ENCODE results near the gene FAM168A.

FAM168A gene

DNA sequence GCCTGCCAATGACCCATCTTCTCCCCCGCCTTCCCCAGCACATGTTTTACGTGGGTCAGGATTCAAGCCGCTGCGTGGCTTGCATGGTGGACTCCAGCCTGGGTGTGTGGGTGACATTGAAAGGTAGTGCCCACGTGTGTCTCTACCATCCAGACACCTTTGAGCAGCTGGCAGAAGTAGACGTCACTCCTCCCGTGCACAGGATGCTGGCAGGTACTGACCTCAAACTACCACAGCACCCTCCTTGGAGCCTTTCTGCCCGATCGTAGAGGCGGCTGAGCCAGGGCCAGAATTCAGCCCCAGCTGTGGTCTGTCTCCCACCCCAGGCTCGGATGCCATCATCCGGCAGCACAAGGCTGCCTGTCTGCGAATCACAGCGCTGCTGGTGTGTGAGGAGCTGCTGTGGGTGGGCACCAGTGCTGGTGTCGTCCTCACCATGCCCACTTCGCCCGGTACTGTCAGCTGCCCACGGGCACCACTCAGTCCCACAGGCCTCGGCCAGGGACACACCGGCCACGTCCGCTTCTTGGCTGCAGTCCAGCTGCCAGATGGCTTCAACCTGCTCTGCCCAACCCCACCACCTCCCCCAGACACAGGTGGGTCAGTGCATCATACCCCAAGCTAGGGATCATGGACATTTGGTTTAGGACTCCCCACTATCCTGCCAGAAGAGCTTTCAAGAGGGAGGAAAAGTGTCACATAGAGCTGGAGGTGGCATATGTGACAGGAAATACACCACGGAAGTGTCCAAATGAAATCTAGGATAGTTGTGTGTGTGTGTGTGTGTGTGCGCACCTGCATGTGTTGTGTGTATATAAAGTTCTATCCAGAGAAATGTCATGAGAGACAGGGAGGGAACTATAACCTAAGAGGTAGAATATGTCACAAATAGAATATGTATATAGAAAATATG lies 232.3 kb downstream of the FAM168A start:
- H3K4me2 ChIP-seq (ENCODE audit: low read length) = no peak overlapping the region
- H3K79me2 ChIP-seq (ENCODE audit: low read length) = no peaks in the 10 kb centered on the region
- H3K9ac ChIP-seq (ENCODE audit: low read length) = no peak overlapping the region
- no peak overlapping the region for H3K27ac ChIP-seq (ENCODE audit: low read length)
- no peaks in the 10 kb centered on the region for H3K36me3 ChIP-seq (replicated peaks; ENCODE audit: low read depth, low read length)
- H3K9me3 ChIP-seq (ENCODE audit: insufficient read depth, low read length) = no peaks in the 10 kb centered on the region
- no peaks in the 10 kb centered on the region for H3K27me3 ChIP-seq (ENCODE audit: low read depth, low read length)
- no peak overlapping the region for H2AFZ ChIP-seq (ENCODE audit: low read depth, low read length)
- no peak for TF ChIP-seq EZH2phosphoT487 (IDR thresholded peaks at IDR 0.05; ENCODE audit: low read depth)
- TF ChIP-seq, protein P1, sequence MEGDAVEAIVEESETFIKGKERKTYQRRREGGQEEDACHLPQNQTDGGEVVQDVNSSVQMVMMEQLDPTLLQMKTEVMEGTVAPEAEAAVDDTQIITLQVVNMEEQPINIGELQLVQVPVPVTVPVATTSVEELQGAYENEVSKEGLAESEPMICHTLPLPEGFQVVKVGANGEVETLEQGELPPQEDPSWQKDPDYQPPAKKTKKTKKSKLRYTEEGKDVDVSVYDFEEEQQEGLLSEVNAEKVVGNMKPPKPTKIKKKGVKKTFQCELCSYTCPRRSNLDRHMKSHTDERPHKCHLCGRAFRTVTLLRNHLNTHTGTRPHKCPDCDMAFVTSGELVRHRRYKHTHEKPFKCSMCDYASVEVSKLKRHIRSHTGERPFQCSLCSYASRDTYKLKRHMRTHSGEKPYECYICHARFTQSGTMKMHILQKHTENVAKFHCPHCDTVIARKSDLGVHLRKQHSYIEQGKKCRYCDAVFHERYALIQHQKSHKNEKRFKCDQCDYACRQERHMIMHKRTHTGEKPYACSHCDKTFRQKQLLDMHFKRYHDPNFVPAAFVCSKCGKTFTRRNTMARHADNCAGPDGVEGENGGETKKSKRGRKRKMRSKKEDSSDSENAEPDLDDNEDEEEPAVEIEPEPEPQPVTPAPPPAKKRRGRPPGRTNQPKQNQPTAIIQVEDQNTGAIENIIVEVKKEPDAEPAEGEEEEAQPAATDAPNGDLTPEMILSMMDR (IDR thresholded peaks at IDR 0.05; ENCODE audit: low read depth, low read length) = no peak
- H4K20me1 ChIP-seq (ENCODE audit: insufficient read depth, low read length) = no peaks in the 10 kb centered on the region
- peaks cover 19% of the 10 kb centered on the region for H3K4me1 ChIP-seq (ENCODE audit: low read length)
- no peak overlapping the region for H3K4me3 ChIP-seq (ENCODE audit: low read length)

DNA sequence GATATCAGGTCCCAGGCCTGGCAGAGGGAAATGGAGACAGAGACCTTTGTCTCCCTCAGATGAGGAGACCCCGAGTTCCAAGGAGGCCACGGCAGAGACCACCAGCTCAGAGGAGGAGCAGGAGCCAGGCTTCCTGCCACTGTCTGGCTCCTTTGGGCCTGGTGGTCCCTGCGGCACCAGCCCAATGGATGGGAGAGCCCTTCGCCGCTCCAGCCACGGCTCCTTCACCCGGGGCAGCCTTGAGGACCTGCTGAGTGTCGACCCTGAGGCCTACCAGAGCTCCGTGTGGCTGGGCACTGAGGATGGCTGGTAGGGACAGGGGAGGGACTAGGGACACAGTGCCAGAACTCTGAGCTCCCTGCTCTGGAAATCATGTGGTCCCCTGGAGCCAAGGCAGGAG lies 234.8 kb downstream of the FAM168A start:
- H3K27me3 ChIP-seq (ENCODE audit: low read depth, low read length) = no peaks in the 10 kb centered on the region
- peaks cover 16% of the 10 kb centered on the region for H3K4me1 ChIP-seq (ENCODE audit: low read length)
- H3K9me3 ChIP-seq (ENCODE audit: insufficient read depth, low read length) = no peaks in the 10 kb centered on the region
- no peaks in the 10 kb centered on the region for H3K79me2 ChIP-seq (ENCODE audit: low read length)
- no peak overlapping the region for H3K9ac ChIP-seq (ENCODE audit: low read length)
- H3K27ac ChIP-seq (ENCODE audit: low read length) = no peak overlapping the region
- TF ChIP-seq, protein P1 (IDR thresholded peaks at IDR 0.05; ENCODE audit: low read depth, low read length) = no peak
- TF ChIP-seq EZH2phosphoT487 (IDR thresholded peaks at IDR 0.05; ENCODE audit: low read depth) = no peak
- no peaks in the 10 kb centered on the region for H4K20me1 ChIP-seq (ENCODE audit: insufficient read depth, low read length)
- H3K4me2 ChIP-seq (ENCODE audit: low read length) = no peak overlapping the region
- H2AFZ ChIP-seq (ENCODE audit: low read depth, low read length) = no peak overlapping the region
- no peak overlapping the region for H3K4me3 ChIP-seq (ENCODE audit: low read length)
- no peaks in the 10 kb centered on the region for H3K36me3 ChIP-seq (replicated peaks; ENCODE audit: low read depth, low read length)

DNA sequence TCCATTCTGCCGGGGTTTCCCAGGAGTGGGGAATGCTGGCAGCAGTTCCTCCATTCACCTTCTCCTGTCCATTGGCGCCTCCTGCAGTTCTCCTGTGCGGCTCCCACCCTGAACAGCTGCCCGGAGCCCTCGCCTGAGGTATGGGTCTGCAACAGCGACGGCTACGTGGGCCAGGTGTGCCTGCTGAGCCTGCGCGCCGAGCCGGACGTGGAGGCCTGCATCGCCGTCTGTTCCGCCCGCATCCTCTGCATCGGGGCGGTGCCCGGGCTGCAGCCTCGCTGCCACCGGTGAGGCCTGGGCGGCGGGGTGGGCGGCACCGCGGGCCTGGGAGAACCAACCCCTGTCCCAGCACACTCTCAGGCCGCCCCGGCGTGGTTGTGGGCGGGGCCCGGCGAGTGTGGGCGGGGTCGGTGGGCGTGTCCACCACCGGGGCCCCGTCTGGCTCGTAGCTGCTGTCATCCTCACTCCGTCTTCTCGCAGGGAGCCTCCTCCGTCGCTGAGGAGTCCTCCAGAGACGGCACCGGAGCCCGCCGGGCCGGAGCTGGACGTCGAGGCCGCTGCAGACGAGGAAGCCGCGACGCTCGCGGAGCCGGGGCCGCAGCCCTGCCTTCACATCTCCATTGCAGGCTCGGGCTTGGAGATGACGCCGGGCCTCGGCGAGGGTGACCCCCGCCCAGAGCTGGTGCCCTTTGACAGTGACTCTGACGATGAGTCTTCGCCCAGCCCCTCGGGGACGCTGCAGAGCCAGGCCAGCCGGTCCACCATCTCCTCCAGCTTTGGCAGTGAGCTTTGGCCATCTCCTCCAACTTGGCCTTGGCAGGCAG lies 235.7 kb downstream of the FAM168A start:
- peaks cover 6% of the 10 kb centered on the region for H3K4me1 ChIP-seq (ENCODE audit: low read length)
- H3K4me2 ChIP-seq (ENCODE audit: low read length) = no peak overlapping the region
- H3K4me3 ChIP-seq (ENCODE audit: low read length) = no peak overlapping the region

More for the DNA sequence above, 235.7 kb downstream of the FAM168A start:
- Histone ChIP-seq H3K79me2 (ENCODE audit: low read length) (no peaks in the 10 kb centered on the region), H3K36me3 (replicated peaks; ENCODE audit: low read depth, low read length) (no peaks in the 10 kb centered on the region), H3K27me3 (ENCODE audit: low read depth, low read length) (no peaks in the 10 kb centered on the region), H4K20me1 (ENCODE audit: insufficient read depth, low read length) (no peaks in the 10 kb centered on the region), H2AFZ (ENCODE audit: low read depth, low read length) (no peak overlapping the region), H3K9me3 (ENCODE audit: insufficient read depth, low read length) (no peaks in the 10 kb centered on the region), H3K9ac (ENCODE audit: low read length) (no peak overlapping the region), H3K27ac (ENCODE audit: low read length) (no peak overlapping the region)
- TF ChIP-seq, protein P1 (IDR thresholded peaks at IDR 0.05; ENCODE audit: low read depth, low read length) = no peak
- TF ChIP-seq EZH2phosphoT487 (IDR thresholded peaks at IDR 0.05; ENCODE audit: low read depth) = no peak

All from OCI-LY3 (cell line).